ENCODE measurements around the gene METTL27.

METTL27 gene

GRCh38 chr7:73831584-73831833 lies 10.8 kb downstream of the METTL27 start:
- Histone ChIP-seq H2AFZ (ENCODE audit: low read depth, low read length, severe bottlenecking) (no peak overlapping the region), H4K20me1 (ENCODE audit: low read depth, low read length) (no peaks in the 10 kb centered on the region), H3F3A (ENCODE audit: insufficient read depth) (no peaks in the 10 kb centered on the region), H3K27ac (ENCODE audit: low read depth, low read length) (no peak overlapping the region), H3K9me3 (ENCODE audit: insufficient read depth, low read length) (no peaks in the 10 kb centered on the region), H3K4me2 (ENCODE audit: low read depth, low read length, poor library complexity, severe bottlenecking) (no peak overlapping the region), H3K36me3 (ENCODE audit: low read length) (no peaks in the 10 kb centered on the region), H3K4me3 (ENCODE audit: insufficient read depth, low read length, poor library complexity, severe bottlenecking) (no peak overlapping the region), H3K9me2 (replicated peaks; ENCODE audit: insufficient read depth, low read length) (no peaks in the 10 kb centered on the region), H3K9ac (ENCODE audit: low read length) (no peak overlapping the region), H3K27me3 (ENCODE audit: low read length) (no peaks in the 10 kb centered on the region), H3K79me2 (ENCODE audit: insufficient read depth, low read length) (no peaks in the 10 kb centered on the region)
- TF ChIP-seq CTCF (IDR thresholded peaks at IDR 0.05; ENCODE audit: insufficient read depth, low read length, poor library complexity, severe bottlenecking) (no peak), EZH2phosphoT487 (conservative IDR thresholded peaks at IDR 0.05; ENCODE audit: low read length) (no peak)

GRCh38 chr7:73830681-73831583 lies 11.4 kb downstream of the METTL27 start, which contains the start of gene CLDN4:
Gene CLDN4, plus strand, starts transcription at chr7:73830996. Its CDS starts 206 bp downstream, at chr7:73831202.
- Histone ChIP-seq H3K9me3 (ENCODE audit: insufficient read depth, low read length) (no peaks in the 10 kb centered on the region), H3K9ac (ENCODE audit: low read length) (no peak within 1 kb of the TSS), H4K20me1 (ENCODE audit: low read depth, low read length) (no peaks in the 10 kb centered on the region), H3K79me2 (ENCODE audit: insufficient read depth, low read length) (no peaks in the 10 kb centered on the region), H2AFZ (ENCODE audit: low read depth, low read length, severe bottlenecking) (no peak within 1 kb of the TSS), H3K27ac (ENCODE audit: low read depth, low read length) (no peak within 1 kb of the TSS), H3K4me2 (ENCODE audit: low read depth, low read length, poor library complexity, severe bottlenecking) (no peak within 1 kb of the TSS), H3K9me2 (replicated peaks; ENCODE audit: insufficient read depth, low read length) (no peaks in the 10 kb centered on the region), H3K36me3 (ENCODE audit: low read length) (no peaks in the 10 kb centered on the region), H3K4me3 (ENCODE audit: insufficient read depth, low read length, poor library complexity, severe bottlenecking) (no peak within 1 kb of the TSS), H3K27me3 (ENCODE audit: low read length) (no peaks in the 10 kb centered on the region), H3F3A (ENCODE audit: insufficient read depth) (no peaks in the 10 kb centered on the region)
- no peak for TF ChIP-seq EZH2phosphoT487 (conservative IDR thresholded peaks at IDR 0.05; ENCODE audit: low read length)
- TF ChIP-seq CTCF (IDR thresholded peaks at IDR 0.05; ENCODE audit: insufficient read depth, low read length, poor library complexity, severe bottlenecking): no peak

GRCh38 chr7:73829921-73830680 lies 12.2 kb downstream of the METTL27 start:
- Histone ChIP-seq H3K9me2 (replicated peaks; ENCODE audit: insufficient read depth, low read length) (no peaks in the 10 kb centered on the region), H3K79me2 (ENCODE audit: insufficient read depth, low read length) (no peaks in the 10 kb centered on the region), H3K4me2 (ENCODE audit: low read depth, low read length, poor library complexity, severe bottlenecking) (no peak overlapping the region), H3K9me3 (ENCODE audit: insufficient read depth, low read length) (no peaks in the 10 kb centered on the region), H3K27me3 (ENCODE audit: low read length) (no peaks in the 10 kb centered on the region), H4K20me1 (ENCODE audit: low read depth, low read length) (no peaks in the 10 kb centered on the region), H3K27ac (ENCODE audit: low read depth, low read length) (no peak overlapping the region), H2AFZ (ENCODE audit: low read depth, low read length, severe bottlenecking) (no peak overlapping the region), H3F3A (ENCODE audit: insufficient read depth) (no peaks in the 10 kb centered on the region), H3K9ac (ENCODE audit: low read length) (no peak overlapping the region), H3K36me3 (ENCODE audit: low read length) (no peaks in the 10 kb centered on the region), H3K4me3 (ENCODE audit: insufficient read depth, low read length, poor library complexity, severe bottlenecking) (no peak overlapping the region)
- TF ChIP-seq EZH2phosphoT487 (conservative IDR thresholded peaks at IDR 0.05; ENCODE audit: low read length): no peak
- TF ChIP-seq CTCF (IDR thresholded peaks at IDR 0.05; ENCODE audit: insufficient read depth, low read length, poor library complexity, severe bottlenecking): no peak

All from SU-DHL-6 (cell line).